BJ (cell line): ENCODE data around the gene TST. TPM values are rescaled to one million over a fixed set of nuclear protein-coding genes. Genes with fewer than 3 reads are reported as not detected.

Experiments
- CTCF ChIA-PET: fragments of 350-600 bp; formaldehyde crosslinking; extraction: SDS; loops from one replicate; lab custom pipeline; 2021; ENCODE audit warnings: antibody characterized with exemption, inconsistent platforms; lab: Yijun Ruan, JAX
- POLR2A ChIA-PET: fragments of 300-600 bp; sonication (Branson Sonifier 250); formaldehyde crosslinking; extraction: SDS; loops from one replicate; lab custom pipeline; 2021; ENCODE audit warnings: antibody characterized with exemption; lab: Charles Lee
- DNase-seq: peaks from one replicate; pipeline ENCODE4 v3.0.0-alpha.2; 2011; ENCODE audit warnings: low read depth
- H3K27me3 ChIP-seq: 2 replicates; pipeline ENCODE4 v1.6.0; 2011; ENCODE audit warnings: low read length; ENCODE audit not compliant: control insufficient read depth, insufficient read depth
- H3K36me3 ChIP-seq: 2 replicates; pipeline ENCODE4 v1.5.1; 2011; ENCODE audit warnings: low read length; ENCODE audit not compliant: control insufficient read depth, insufficient read depth
- H3K4me3 ChIP-seq: 2 replicates; pipeline ENCODE4 v1.5.1; 2011; ENCODE audit warnings: low read depth, mild to moderate bottlenecking, control low read depth, low read length
- polyA plus RNA-seq: library from polyadenylated mRNA; depleted of rRNA; stranded (reverse); fragments of >200 nt; gene quantifications from 2 replicates; pipeline ENCODE4 v1.2.3, GENCODE V29; 2011
- TF ChIP-seq, protein P1 (sequence below): IDR thresholded peaks from 2 replicates; pipeline ENCODE4 v1.5.1; 2011; ENCODE audit warnings: low read depth, mild to moderate bottlenecking, control low read depth, inconsistent platforms, low read length, moderate library complexity; ENCODE audit not compliant: insufficient read depth

TST gene
- polyA plus RNA-seq, 1 experiment: 45.7 TPM

DNA sequence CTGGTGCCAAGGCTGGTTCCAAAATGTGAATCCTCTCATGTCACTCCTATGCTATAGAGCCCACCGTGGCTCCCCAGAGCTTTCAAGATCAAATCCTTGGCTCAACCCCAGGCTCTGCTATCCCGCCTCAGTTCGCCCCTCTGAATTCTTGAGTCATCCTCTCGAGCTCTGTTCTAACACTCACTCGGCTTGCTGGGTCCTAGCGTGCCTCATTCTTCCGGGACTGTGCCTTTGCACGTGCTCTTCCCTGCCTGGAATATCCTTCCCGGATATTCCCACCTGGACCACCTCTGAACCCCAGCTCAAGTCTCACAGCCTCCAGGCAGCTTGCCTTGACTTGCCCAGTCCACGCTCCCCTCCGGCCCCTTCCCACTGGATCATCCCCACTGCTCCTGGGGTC is 45.3 kb upstream of the TST start:
- Histone ChIP-seq H3K36me3 (no peaks in the 10 kb centered on the region; the same call in 1 of the 2 replicates), H3K27me3 (peaks cover 13% of the 10 kb centered on the region), H3K4me3 (no peak overlapping the region)
- no peak for DNase-seq
- POLR2A ChIA-PET: no interaction called here
- CTCF ChIA-PET: interaction anchor here (1.1 kb wide), 1 partner anchor 133 kb away, joined by 3 read pairs; no protein-coding TSS in a partner anchor
- TF ChIP-seq, protein P1, sequence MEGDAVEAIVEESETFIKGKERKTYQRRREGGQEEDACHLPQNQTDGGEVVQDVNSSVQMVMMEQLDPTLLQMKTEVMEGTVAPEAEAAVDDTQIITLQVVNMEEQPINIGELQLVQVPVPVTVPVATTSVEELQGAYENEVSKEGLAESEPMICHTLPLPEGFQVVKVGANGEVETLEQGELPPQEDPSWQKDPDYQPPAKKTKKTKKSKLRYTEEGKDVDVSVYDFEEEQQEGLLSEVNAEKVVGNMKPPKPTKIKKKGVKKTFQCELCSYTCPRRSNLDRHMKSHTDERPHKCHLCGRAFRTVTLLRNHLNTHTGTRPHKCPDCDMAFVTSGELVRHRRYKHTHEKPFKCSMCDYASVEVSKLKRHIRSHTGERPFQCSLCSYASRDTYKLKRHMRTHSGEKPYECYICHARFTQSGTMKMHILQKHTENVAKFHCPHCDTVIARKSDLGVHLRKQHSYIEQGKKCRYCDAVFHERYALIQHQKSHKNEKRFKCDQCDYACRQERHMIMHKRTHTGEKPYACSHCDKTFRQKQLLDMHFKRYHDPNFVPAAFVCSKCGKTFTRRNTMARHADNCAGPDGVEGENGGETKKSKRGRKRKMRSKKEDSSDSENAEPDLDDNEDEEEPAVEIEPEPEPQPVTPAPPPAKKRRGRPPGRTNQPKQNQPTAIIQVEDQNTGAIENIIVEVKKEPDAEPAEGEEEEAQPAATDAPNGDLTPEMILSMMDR: no peak

DNA sequence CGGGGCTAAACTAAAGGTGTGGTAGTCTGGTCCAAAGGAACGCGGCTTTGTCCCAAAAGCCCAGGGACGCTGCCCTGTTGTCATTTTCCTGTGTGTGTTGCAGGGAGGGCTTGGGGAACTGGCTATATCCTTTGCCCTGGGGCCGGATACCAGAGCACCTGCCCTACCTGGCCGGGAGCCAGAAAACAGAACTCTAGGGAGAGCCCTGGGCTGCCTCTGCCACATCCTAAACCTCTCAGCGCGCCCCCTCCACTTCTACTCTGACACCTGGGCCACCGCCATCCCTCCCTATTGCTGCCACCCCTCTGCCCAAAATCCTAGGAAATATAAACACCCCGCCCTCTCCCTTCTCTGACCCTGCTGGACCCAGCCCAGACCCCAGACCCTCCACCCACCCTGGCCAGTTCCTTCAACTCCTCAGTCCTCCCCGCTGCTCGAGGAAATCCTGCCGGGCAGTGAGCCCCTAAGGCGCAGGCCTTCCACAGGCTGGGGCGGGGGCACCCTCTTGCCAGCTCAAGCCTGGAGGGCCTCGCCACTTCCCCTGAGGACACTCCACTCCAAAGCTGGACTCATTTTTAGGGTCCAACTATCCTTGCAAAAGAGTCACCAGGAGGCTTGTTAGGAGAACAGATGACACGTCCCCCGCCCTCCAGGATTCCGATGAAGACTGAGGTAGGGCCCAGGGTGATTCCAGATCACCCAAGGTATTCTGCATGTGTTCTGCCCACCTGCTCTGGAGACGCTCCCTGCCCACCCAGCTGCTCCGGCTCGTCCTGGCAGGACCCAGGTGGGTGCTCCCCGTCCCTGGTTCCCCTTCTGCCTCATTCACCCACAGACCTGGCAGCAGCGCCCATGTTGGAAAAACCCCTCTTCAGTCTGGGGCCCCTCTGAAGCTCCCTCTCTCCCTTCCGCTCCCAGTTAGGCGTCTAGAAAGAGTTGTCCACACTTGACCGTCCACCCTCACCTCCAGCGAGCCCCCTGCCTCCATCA is 44.5 kb upstream of the TST start:
- ChIA-PET POLR2A (no interaction called here), CTCF (interaction anchor here (1.1 kb wide), 1 partner anchor 134 kb away, joined by 3 read pairs; no protein-coding TSS in a partner anchor)
- no peak for DNase-seq
- TF ChIP-seq, protein P1: no peak
- Histone ChIP-seq H3K27me3 (peaks cover 8% of the 10 kb centered on the region), H3K36me3 (no peaks in the 10 kb centered on the region; the same call in 1 of the 2 replicates), H3K4me3 (no peak overlapping the region)

DNA sequence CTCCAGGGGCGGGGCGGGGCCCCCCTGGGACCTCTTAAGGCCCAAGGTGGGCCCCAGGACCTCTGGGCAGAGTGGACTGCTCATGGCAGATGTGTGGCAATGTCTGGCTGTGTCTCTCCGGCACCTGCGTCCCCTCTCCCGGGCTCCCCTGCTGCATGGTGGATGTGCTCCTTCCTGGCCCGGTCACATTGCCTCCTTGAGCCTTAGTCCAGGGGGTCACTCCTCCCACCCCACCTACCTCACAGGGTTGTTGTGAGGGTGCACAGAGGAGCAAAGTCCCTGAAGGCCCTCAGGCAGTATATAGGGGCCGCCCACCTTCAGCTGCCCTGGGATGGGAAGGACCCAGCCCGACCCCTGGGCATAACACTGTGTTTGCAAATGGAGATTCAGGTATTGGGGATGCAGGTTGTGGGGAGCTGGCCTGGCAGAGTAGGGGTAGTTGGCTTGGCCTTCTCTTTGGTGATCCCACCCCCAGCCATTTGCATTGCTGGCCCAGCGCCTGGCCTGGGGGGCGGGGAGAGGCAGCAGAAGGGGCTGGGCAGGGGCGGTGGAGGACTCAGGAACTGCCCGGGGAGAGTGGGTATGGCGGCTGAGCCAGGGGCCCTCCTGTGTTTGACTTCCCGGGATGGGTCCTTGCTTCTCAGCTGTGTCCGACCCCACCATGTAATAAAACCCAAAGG is 43.6 kb upstream of the TST start:
- DNase-seq: no peak
- POLR2A ChIA-PET: no interaction called here

DNA sequence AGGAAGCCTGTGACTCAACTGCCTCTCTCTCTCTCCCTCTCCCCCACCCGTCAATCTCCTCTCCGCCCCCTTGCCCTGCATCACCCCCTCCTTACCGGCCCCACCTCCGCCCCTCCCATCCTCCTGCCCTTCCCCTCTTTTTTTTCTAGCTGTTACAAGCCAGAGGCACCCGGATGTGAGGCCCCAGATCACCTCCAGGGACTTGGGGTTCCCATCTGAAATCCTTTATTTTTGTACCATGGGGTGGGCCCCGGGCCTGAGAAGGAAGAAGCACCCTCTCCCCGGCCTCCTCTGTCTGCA is 43.1 kb upstream of the TST start:
- CTCF ChIA-PET: interaction anchor here (0.6 kb wide), 1 partner anchor 97 kb away, joined by 3 read pairs; no protein-coding TSS in a partner anchor

More for the DNA sequence above, 43.6 kb upstream of the TST start:
- TF ChIP-seq, protein P1: no peak
- H3K27me3 ChIP-seq: peaks cover under 1% of the 10 kb centered on the region
- H3K36me3 ChIP-seq: peaks cover under 1% of the 10 kb centered on the region; the same call in 1 of the 2 replicates
- H3K4me3 ChIP-seq: no peak overlapping the region
- CTCF ChIA-PET: no interaction called here

More for the DNA sequence above, 43.1 kb upstream of the TST start:
- no peak for DNase-seq
- Histone ChIP-seq H3K36me3 (peaks cover 2% of the 10 kb centered on the region; the same call in 1 of the 2 replicates), H3K27me3 (no peaks in the 10 kb centered on the region), H3K4me3 (no peak overlapping the region)
- TF ChIP-seq, protein P1: no peak
- POLR2A ChIA-PET: no interaction called here
